ENCODE measurements around the gene DYNC2LI1. TPM values are rescaled to one million over a fixed set of nuclear protein-coding genes. Genes with fewer than 3 reads are reported as not detected.

DYNC2LI1 gene
- total and polyA plus RNA-seq, 2 donors (not counting 1 experiment from before 2014, with no cell fraction given): 3.8 to 11.4 TPM

- Histone ChIP-seq H3K27ac (ENCODE audit: low read length in 2 of 2) (no peak overlapping the region), H3K4me3 (ENCODE audit: control extremely low read depth in 1 of 5, extremely low read depth in 1 of 5, insufficient read depth in 1 of 5, low read depth in 2 of 5, low read length in 4 of 5) (no peak overlapping the region), H4K20me1 (ENCODE audit: control insufficient read depth, insufficient read depth, low read length, poor library complexity, severe bottlenecking) (no peaks in the 10 kb centered on the region), H3K4me1 (ENCODE audit: control insufficient read depth in 2 of 2, insufficient read depth in 2 of 2, low read length in 2 of 2) (no peaks in the 10 kb centered on the region), H2AFZ (ENCODE audit: insufficient read depth, low read depth, low read length, poor library complexity, severe bottlenecking) (no peak overlapping the region), H3K4me2 (replicated peaks; ENCODE audit: low read depth, low read length, poor library complexity, severe bottlenecking) (no peak overlapping the region), H3K9me3 (ENCODE audit: control extremely low read depth in 1 of 3, control insufficient read depth in 2 of 3, insufficient read depth in 1 of 3, low read length in 2 of 3) (no peaks in the 10 kb centered on the region), H3K36me3 (replicated peaks in 1 of 2; ENCODE audit: control extremely low read depth in 1 of 2, control insufficient read depth in 1 of 2, extremely low read depth in 1 of 2, insufficient read depth in 2 of 2, low read length in 1 of 2) (no peaks in the 10 kb centered on the region), H3K27me3 (replicated peaks in 1 of 4; ENCODE audit: control extremely low read depth in 1 of 4, control insufficient read depth in 3 of 4, insufficient read depth in 4 of 4, low read length in 3 of 4) (no peaks in the 10 kb centered on the region), H3K9ac (ENCODE audit: low read length) (no peak overlapping the region), H3K79me2 (ENCODE audit: control insufficient read depth, insufficient read depth, low read length) (no peaks in the 10 kb centered on the region)
- DNase-seq (no peak), ATAC-seq (ENCODE audit: low read depth) (no peak)
- TF ChIP-seq EZH2 (IDR thresholded peaks at IDR 0.05; ENCODE audit: borderline replicate concordance, insufficient read depth, low read depth, low read length, poor library complexity, severe bottlenecking) (no peak), CTCF (IDR thresholded peaks at IDR 0.05) (no peak)
- ChIA-PET CTCF (no interaction called here), POLR2A (no interaction called here)
- H3K9me3 Mint-ChIP-seq (ENCODE audit: insufficient read depth): no peaks in the 10 kb centered on the region
- no peak overlapping the region for H3K4me3 Mint-ChIP-seq
- no peaks in the 10 kb centered on the region for H3K4me1 Mint-ChIP-seq
- H3K27me3 Mint-ChIP-seq: peaks cover 5% of the 10 kb centered on the region
- intact Hi-C loops (cut with micrococcal nuclease): no loop called here
- H3K27ac Mint-ChIP-seq: no peak overlapping the region
- 73% methylated on average over 5 of the region's 5 CpGs for WGBS (ENCODE audit: insufficient coverage)
Observed at GRCh38 chr2:43748333-43748732, 25.5 kb upstream of the DYNC2LI1 start.

GRCh38 chr2:43749583-43749982, 24.3 kb upstream of the DYNC2LI1 start:
- Histone ChIP-seq H3K79me2 (ENCODE audit: control insufficient read depth, insufficient read depth, low read length) (no peaks in the 10 kb centered on the region), H3K4me3 (ENCODE audit: control extremely low read depth in 1 of 5, extremely low read depth in 1 of 5, insufficient read depth in 1 of 5, low read depth in 2 of 5, low read length in 4 of 5) (no peak overlapping the region), H3K9me3 (ENCODE audit: control extremely low read depth in 1 of 3, control insufficient read depth in 2 of 3, insufficient read depth in 1 of 3, low read length in 2 of 3) (no peaks in the 10 kb centered on the region), H3K4me2 (replicated peaks; ENCODE audit: low read depth, low read length, poor library complexity, severe bottlenecking) (no peak overlapping the region), H3K27me3 (replicated peaks in 1 of 4; ENCODE audit: control extremely low read depth in 1 of 4, control insufficient read depth in 3 of 4, insufficient read depth in 4 of 4, low read length in 3 of 4) (no peaks in the 10 kb centered on the region), H3K4me1 (ENCODE audit: control insufficient read depth in 2 of 2, insufficient read depth in 2 of 2, low read length in 2 of 2) (no peaks in the 10 kb centered on the region), H3K36me3 (replicated peaks in 1 of 2; ENCODE audit: control extremely low read depth in 1 of 2, control insufficient read depth in 1 of 2, extremely low read depth in 1 of 2, insufficient read depth in 2 of 2, low read length in 1 of 2) (no peaks in the 10 kb centered on the region), H3K27ac (ENCODE audit: low read length in 2 of 2) (no peak overlapping the region), H4K20me1 (ENCODE audit: control insufficient read depth, insufficient read depth, low read length, poor library complexity, severe bottlenecking) (no peaks in the 10 kb centered on the region), H2AFZ (ENCODE audit: insufficient read depth, low read depth, low read length, poor library complexity, severe bottlenecking) (no peak overlapping the region), H3K9ac (ENCODE audit: low read length) (no peak overlapping the region)
- H3K4me1 Mint-ChIP-seq: no peaks in the 10 kb centered on the region
- H3K9me3 Mint-ChIP-seq (ENCODE audit: insufficient read depth): no peaks in the 10 kb centered on the region
- ATAC-seq (ENCODE audit: low read depth) (no peak), DNase-seq (no peak)
- intact Hi-C loops (cut with micrococcal nuclease): no loop called here
- peaks cover 5% of the 10 kb centered on the region for H3K27me3 Mint-ChIP-seq
- TF ChIP-seq EZH2 (IDR thresholded peaks at IDR 0.05; ENCODE audit: borderline replicate concordance, insufficient read depth, low read depth, low read length, poor library complexity, severe bottlenecking) (no peak), CTCF (IDR thresholded peaks at IDR 0.05) (no peak)
- ChIA-PET CTCF (no interaction called here), POLR2A (no interaction called here)
- no peak overlapping the region for H3K4me3 Mint-ChIP-seq
- 87% methylated on average over 2 of the region's 3 CpGs for WGBS (ENCODE audit: insufficient coverage)
- no peak overlapping the region for H3K27ac Mint-ChIP-seq

Data from B cell (primary cell).